ENCODE measurements around the gene SPTLC1. TPM values are rescaled to one million over a fixed set of nuclear protein-coding genes. Genes with fewer than 3 reads are reported as not detected.

Gene SPTLC1
- total RNA-seq, 4 donors from 2014 or later = 26.6 to 28.0 (median 26.9) TPM

- H3K9me3 ChIP-seq = no peaks in the 10 kb centered on the region
- H3K4me1 ChIP-seq = no peaks in the 10 kb centered on the region
- no peaks in the 10 kb centered on the region for H3K27me3 ChIP-seq
- in situ Hi-C loops (cut with MboI; ENCODE audit: low sequenced_read_pairs in 4 of 4) (no loop called here), intact Hi-C loops (cut with DNase I; ENCODE audit: low total_unique reads) (no loop called here)
- H3K4me3 ChIP-seq = no peak overlapping the region
- H3K27ac ChIP-seq = no peak overlapping the region
- ATAC-seq (no peak), DNase-seq (no peak)
- TF ChIP-seq CTCF (IDR thresholded peaks at IDR 0.05 in 4 of 5, conservative IDR thresholded peaks at IDR 0.05 in 1 of 5) = no peak
- no peak for TF ChIP-seq POLR2A (IDR thresholded peaks at IDR 0.05)
- peaks cover 0 to 15% of the 10 kb centered on the region in 2 donors for H3K36me3 ChIP-seq
Observed at GRCh38 chr9:92100237-92100911, 14.8 kb downstream of the SPTLC1 start.

- Histone ChIP-seq H3K9me3 (no peaks in the 10 kb centered on the region), H3K4me3 (peak overlapping the region in 1 of 4 donors; percentile 39), H3K36me3 (peaks cover 0 to 4% of the 10 kb centered on the region in 2 donors), H3K27ac (peak overlapping the region in 1 of 4 donors; percentile 39), H3K4me1 (no peaks in the 10 kb centered on the region), H3K27me3 (no peaks in the 10 kb centered on the region)
- TF ChIP-seq CTCF (IDR thresholded peaks at IDR 0.05 in 4 of 5, conservative IDR thresholded peaks at IDR 0.05 in 1 of 5) = no peak
- TF ChIP-seq POLR2A (IDR thresholded peaks at IDR 0.05) = no peak
- intact Hi-C loops (cut with DNase I; ENCODE audit: low total_unique reads) (no loop called here), in situ Hi-C loops (cut with MboI; ENCODE audit: low sequenced_read_pairs in 4 of 4) (no loop called here)
- no peak for DNase-seq
- no peak for ATAC-seq
Observed at GRCh38 chr9:92098638-92099037, 16.6 kb downstream of the SPTLC1 start.

- Histone ChIP-seq H3K27me3 (no peaks in the 10 kb centered on the region), H3K4me1 (no peaks in the 10 kb centered on the region), H3K36me3 (no peaks in the 10 kb centered on the region), H3K27ac (peak overlapping the region in 1 of 4 donors; percentile 39), H3K4me3 (peak overlapping the region in 2 of 4 donors; percentile 39), H3K9me3 (no peaks in the 10 kb centered on the region)
- ATAC-seq (peak in 1 of 2 donors; percentile 77), DNase-seq (peak; percentile 5 to 79)
- no peak for TF ChIP-seq CTCF (IDR thresholded peaks at IDR 0.05 in 4 of 5, conservative IDR thresholded peaks at IDR 0.05 in 1 of 5)
- TF ChIP-seq POLR2A (IDR thresholded peaks at IDR 0.05) = no peak
- in situ Hi-C loops (cut with MboI; ENCODE audit: low sequenced_read_pairs in 4 of 4) = no loop called here
- intact Hi-C loops (cut with DNase I; ENCODE audit: low total_unique reads) = no loop called here
Observed at GRCh38 chr9:92097997-92098482, 17.2 kb downstream of the SPTLC1 start.

- in situ Hi-C loops (cut with MboI; ENCODE audit: low sequenced_read_pairs in 4 of 4) = no loop called here
- ATAC-seq (no peak), DNase-seq (no peak)
- H3K27me3 ChIP-seq = no peaks in the 10 kb centered on the region
- no peaks in the 10 kb centered on the region for H3K4me1 ChIP-seq
- H3K36me3 ChIP-seq = no peaks in the 10 kb centered on the region
- intact Hi-C loops (cut with DNase I; ENCODE audit: low total_unique reads) = no loop called here
- TF ChIP-seq POLR2A (IDR thresholded peaks at IDR 0.05) = no peak
- no peak for TF ChIP-seq CTCF (IDR thresholded peaks at IDR 0.05 in 4 of 5, conservative IDR thresholded peaks at IDR 0.05 in 1 of 5)
- no peaks in the 10 kb centered on the region for H3K9me3 ChIP-seq
- no peak overlapping the region for H3K27ac ChIP-seq
- H3K4me3 ChIP-seq = no peak overlapping the region
Observed at GRCh38 chr9:92095236-92095635, 20.0 kb downstream of the SPTLC1 start.
